GM08714 (cell line): ENCODE measurements around the gene CEL.
"Not testable (repeated sequence)": the region's sequence is repeated elsewhere in the genome, so short reads cannot be mapped to it uniquely, and the experiment has no call there.

ENCODE experiments used
- H3K4me3 ChIP-seq: fragments of 200-500 bp; sonication (Bioruptor generic); 2 replicates; pipeline ENCODE4 v1.5.1; 2014; ENCODE audit warnings: mild to moderate bottlenecking, low read length, inconsistent platforms
- ZNF274 ChIP-seq: IDR thresholded peaks from 2 replicates; pipeline ENCODE4 v1.6.1; 2012; ENCODE audit warnings: mild to moderate bottlenecking, low read depth, low read length

CEL gene

DNA sequence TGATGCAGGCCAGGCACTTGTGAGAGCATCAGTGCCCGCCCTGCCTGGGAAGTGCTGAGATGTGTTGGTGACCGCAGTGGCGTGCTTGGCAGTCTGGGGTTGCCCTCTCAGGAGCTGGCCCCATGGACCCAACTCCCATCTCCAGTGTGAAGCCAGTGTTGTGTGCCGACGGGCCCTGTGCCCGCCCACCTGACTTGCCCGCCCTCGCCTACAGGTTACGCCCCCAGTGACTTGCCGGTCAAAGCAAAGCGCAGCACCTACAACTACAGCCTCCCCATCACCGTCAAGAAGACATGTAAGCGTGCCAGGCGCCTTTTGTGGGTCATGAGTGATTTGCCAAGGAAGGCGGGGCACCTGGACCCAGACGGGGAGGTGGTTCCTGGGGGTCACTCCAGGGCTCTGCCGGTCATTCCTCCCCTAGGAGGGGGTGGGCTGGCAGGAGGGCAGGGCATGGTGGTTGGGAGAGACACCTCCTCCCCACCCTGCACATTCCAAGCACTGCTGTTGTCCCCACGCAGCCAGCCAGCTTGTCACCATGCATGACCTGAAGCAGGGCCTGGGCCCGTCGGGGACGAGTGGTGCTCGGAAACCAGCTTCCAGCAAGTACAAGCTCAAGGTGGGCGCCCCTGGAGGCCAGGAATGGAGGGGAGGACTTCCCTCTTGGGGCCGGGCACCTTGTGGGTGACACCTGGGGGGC lies 7.4 kb upstream of the CEL start:
- H3K4me3 ChIP-seq, result no peak overlapping the region
- no peak for TF ChIP-seq ZNF274

DNA sequence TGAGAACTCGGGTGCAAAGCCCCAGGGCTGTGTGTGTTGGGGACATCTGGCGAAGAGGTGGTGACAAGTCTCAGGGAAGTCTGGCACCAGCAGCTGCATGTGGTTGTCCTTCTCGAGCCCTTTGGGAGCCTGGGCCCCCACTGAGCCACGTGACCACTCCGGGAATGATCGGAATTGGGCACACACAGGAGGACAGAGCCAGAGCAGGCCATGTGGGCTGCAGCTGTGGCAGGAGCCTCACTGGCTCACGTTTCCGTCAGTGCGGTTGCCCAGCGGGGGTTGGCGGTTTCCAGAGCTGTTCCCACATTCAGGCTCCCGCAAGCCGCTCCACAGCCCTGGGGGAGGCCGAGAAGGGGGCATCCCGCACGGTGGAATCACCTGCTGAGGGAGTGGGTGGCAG lies 6.8 kb upstream of the CEL start:
- TF ChIP-seq ZNF274, result no peak
- H3K4me3 ChIP-seq, result no peak overlapping the region

DNA sequence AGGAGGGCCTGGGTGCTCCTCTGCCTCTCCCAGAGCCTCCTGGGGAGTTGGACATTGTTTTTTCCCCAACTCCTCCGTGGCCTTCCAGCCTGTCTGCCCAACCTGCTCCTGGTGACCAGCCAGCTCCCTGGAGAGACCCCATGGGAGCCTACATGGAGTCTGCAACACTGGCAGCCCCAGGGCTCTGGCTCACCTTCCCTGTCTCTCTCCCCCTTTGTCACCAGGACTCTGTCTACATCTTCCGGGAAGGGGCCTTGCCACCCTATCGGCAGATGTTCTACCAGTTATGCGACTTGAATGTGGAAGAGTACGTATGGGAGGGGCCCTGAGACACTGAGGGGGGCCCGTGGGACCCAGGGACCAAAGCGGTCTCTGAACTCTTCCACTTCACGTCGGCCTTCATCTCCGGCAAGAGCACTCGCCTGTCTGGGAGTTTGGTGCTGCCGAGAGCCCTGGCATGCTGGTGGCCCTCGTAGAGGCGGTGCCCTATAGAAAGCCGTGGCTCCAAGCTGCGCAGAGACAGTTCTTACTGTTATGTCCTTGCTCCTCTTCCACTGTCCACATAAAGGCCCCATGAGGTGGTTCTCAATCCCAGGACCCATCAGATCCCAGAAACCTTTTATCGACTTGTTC lies 5.9 kb upstream of the CEL start:
- TF ChIP-seq ZNF274, result no peak

DNA sequence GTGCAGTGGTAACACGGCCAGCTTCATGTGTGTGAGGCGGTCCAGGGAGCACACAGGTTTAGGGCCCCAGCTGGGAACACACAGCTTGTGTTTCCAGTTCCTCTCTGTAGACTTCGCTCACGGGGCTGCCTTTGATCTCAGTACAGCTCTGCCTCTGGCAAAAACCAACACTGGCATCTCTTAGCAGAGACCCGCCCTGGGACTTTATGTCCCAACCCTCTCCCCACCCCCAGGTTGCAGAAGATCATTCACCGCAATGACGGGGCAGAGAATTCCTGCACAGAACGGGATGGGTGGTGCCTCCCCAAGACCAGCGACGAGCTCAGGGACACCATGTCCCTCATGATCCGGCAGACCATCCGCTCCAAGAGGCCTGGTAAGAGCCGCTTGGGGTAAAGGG lies 5.2 kb upstream of the CEL start:
- no peak overlapping the region for H3K4me3 ChIP-seq
- TF ChIP-seq ZNF274, result no peak

More for the DNA sequence above, 5.9 kb upstream of the CEL start:
- no peak overlapping the region for H3K4me3 ChIP-seq

DNA sequence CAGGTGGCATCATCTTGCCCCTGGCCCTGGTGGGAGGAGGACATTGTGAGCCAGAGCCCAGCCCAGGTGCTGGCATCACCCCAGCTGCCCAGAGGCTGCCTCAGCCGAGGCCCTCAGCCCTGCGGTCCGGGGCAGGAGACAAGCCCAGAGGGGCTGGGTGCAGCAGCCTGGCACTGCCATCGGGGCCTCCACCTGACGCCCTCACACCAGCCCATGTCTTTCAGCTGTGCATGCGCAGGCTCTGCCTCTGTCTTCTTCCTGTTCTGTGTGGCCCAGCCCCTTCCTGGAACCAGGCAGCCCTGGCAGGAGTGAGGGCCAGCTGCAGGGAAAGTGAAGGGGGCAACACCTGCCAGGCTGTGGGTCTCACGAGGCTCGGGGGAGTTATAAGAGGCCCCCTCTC lies 4.8 kb upstream of the CEL start:
- TF ChIP-seq ZNF274, result no peak
- H3K4me3 ChIP-seq, result no peak overlapping the region

DNA sequence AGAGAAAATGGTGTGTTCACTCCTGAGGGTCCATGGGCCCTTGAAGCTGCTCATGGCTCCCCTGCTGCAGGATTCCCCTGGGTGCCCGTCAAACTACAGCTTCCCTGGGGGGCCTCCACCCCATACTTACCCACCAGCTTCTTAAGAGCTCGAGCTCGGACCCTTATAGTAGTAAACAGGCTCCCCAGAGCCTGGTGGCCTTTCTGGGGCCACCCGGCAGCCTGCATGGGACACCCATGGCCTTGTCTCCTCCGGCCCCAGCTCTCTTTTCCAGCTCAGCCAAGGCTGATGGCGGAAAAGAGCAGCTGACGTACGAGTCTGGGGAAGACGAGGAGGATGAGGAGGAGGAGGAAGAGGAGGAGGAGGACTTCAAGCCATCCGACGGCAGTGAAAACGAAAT lies 4.2 kb upstream of the CEL start:
- no peak for TF ChIP-seq ZNF274
- H3K4me3 ChIP-seq, result no peak overlapping the region

DNA sequence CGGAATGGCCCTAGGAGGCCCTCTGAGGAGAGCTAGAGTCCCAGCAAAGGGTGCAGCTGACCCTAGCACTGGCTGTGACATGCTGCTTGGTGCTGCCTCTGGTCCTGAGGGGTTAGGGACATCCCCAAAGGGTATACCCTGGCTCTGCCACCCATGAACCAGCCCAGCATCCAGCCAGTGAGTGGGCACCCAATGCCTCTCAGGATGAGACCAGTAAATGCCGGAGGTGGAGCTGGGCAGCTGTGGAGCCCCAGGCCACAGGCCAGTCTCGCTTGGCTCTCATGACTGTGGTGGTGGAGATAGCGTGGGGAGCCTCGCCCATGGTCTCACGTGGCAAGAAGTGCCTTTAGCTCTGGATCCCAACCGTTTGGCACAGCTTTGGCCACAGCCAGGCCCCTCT lies 3.7 kb upstream of the CEL start:
- H3K4me3 ChIP-seq, result no peak overlapping the region
- TF ChIP-seq ZNF274, result no peak

DNA sequence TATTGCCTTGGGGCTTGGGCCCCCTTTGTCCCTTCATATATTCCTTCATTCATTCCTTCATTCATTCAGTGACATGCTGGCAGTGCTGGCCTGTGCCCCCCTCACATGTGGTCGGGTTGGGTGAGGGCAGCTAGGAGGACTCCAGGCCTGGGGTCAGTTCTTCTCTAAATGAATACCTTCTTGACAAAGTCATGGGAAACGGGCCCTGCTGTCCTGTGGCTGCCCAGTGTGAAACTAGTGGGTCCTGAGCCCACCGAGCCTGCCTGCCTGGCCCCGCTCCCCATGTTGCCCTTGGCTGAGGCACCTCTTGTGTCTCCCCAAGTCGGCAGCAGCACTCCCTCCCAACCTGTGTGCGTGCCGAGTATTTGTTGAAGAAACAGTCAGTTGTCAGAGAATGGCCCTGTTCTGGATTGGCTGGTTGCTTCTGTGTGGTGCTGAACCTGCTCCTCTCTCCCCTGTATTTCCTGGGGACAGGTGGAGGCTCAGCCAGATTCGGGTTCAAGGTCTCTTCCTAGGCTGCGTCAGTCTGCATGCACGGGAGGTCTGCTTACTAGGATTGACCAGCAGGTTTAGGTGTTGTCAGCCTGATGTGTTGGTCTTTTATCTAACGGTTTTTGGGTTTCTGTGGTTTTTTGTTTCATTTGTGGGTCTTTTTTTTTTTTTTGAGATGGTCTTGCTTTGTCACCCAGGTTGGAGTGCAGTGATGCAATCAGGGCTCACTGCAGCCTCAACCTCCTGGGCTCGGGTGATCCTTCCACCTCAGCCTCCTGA lies 3.0 kb upstream of the CEL start:
- H3K4me3 ChIP-seq, result no peak overlapping the region
- TF ChIP-seq ZNF274, result no peak

DNA sequence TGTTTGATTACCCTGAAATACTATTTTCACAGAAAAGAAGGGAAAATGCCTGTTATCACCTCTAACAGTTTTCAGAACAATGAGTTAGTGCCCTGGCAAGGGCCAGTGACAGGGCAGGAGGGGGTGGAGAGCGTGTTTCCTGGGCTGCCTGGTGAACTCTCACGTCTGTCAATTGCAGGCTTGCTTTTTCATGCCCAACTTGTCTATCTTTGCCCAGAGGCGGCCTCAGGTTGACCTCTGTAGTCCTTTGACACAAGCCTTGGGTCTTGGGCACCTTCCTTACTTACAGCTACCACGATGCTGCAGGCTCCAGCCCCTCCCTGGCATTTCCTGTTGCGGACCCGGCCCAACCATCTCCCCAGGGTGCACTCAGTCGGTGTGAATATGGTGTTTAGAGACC lies 2.2 kb upstream of the CEL start:
- no peak for TF ChIP-seq ZNF274
- H3K4me3 ChIP-seq, result no peak overlapping the region; the same call in 1 of the 2 replicates

DNA sequence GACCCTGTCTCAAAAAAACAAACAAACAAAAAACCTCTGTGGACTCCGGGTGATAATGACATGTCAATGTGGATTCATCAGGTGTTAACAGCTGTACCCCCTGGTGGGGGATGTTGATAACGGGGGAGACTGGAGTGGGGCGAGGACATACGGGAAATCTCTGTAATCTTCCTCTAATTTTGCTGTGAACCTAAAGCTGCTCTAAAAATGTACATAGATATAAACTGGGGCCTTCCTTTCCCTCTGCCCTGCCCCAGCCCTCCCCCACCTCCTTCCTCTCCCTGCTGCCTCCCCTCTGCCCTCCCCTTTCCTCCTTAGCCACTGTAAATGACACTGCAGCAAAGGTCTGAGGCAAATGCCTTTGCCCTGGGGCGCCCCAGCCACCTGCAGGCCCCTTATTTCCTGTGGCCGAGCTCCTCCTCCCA lies 1.4 kb upstream of the CEL start:
- no peak for TF ChIP-seq ZNF274
- H3K4me3 ChIP-seq, result peak overlapping the region; percentile 28; the same call in 1 of the 2 replicates

DNA sequence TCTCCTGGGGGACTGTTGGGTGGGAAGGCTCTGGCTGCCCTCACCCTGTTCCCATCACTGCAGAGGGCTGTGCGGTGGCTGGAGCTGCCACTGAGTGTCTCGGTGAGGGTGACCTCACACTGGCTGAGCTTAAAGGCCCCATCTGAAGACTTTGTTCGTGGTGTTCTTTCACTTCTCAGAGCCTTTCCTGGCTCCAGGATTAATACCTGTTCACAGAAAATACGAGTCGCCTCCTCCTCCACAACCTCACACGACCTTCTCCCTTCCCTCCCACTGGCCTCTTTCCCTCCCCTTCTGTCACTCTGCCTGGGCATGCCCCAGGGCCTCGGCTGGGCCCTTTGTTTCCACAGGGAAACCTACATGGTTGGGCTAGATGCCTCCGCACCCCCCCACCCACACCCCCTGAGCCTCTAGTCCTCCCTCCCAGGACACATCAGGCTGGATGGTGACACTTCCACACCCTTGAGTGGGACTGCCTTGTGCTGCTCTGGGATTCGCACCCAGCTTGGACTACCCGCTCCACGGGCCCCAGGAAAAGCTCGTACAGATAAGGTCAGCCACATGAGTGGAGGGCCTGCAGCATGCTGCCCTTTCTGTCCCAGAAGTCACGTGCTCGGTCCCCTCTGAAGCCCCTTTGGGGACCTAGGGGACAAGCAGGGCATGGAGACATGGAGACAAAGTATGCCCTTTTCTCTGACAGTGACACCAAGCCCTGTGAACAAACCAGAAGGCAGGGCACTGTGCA lies 590 bp upstream of the CEL start:
- H3K4me3 ChIP-seq, result not testable (repeated sequence)

DNA sequence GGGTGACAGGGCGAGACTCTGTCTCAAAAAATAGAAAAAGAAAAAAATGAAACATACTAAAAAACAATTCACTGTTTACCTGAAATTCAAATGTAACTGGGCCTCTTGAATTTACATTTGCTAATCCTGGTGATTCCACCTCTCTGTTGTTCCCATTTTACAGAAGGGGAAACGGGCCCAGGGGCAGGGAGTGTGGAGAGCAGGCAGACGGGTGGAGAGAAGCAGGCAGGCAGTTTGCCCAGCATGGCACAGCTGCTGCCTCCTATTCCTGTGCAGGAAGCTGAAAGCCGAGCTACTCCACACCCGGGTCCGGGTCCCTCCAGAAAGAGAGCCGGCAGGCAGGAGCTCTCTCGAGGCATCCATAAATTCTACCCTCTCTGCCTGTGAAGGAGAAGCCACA lies 788 bp downstream of the CEL start:
- H3K4me3 ChIP-seq, result not testable (repeated sequence)

DNA sequence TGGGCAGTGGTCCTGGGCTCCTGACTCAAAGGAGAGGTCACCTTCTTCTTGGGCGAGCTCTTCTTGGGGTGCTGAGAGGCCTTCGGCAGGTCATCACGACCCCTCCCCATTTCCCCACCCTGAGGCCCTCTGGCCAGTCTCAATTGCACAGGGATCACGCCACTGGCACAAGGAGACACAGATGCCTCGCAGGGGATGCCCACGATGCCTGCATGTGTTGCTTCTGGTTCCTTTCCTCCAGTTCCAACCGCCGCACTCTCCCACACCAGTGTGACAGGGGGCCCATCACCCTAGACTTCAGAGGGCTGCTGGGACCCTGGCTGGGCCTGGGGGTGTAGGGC lies 1.3 kb downstream of the CEL start:
- TF ChIP-seq ZNF274, result no peak
- H3K4me3 ChIP-seq, result no peak overlapping the region

DNA sequence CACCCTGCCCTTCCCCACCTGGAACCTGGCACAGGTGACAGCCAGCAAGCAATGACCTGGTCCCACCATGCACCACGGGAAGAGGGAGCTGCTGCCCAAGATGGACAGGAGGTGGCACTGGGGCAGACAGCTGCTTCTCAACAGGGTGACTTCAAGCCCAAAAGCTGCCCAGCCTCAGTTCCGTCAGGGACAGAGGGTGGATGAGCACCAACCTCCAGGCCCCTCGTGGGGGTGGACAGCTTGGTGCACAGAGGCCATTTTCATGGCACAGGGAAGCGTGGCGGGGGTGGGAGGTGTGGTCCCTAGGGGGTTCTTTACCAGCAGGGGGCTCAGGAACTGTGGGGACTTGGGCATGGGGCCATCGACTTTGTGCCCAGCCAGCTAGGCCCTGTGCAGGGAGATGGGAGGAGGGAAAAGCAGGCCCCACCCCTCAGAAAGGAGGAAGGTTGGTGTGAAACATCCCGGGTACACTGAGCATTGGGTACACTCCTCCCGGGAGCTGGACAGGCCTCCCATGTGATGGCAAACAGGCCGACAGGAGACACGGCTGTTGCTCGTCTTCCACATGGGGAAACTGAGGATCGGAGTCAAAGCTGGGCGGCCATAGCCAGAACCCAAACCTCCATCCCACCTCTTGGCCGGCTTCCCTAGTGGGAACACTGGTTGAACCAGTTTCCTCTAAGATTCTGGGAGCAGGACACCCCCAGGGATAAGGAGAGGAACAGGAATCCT lies 1.9 kb downstream of the CEL start:
- TF ChIP-seq ZNF274, result no peak
- H3K4me3 ChIP-seq, result no peak overlapping the region
